ENCODE data around the gene PRICKLE2.

PRICKLE2 gene

DNA sequence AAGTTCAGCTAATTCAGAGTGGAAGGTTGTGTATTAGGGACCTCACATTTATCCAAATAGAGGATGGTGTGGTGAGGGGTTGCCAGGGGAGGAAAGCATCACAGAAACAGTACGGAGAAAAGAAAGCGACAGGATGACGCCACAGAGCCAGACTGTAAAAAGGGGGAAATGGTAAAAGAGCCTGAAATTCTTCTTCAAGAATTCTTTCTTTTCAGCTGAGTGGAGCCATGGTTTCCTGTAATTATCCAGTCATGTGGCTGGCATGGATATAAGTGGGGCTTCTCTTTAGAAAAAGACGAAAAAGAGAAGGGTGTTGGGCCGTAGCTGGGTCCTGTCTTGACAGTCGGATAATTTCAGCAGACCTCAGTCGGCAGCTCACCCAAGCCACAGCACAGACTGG, 177.5 kb downstream of the PRICKLE2 start:
- TF ChIP-seq, protein P1, sequence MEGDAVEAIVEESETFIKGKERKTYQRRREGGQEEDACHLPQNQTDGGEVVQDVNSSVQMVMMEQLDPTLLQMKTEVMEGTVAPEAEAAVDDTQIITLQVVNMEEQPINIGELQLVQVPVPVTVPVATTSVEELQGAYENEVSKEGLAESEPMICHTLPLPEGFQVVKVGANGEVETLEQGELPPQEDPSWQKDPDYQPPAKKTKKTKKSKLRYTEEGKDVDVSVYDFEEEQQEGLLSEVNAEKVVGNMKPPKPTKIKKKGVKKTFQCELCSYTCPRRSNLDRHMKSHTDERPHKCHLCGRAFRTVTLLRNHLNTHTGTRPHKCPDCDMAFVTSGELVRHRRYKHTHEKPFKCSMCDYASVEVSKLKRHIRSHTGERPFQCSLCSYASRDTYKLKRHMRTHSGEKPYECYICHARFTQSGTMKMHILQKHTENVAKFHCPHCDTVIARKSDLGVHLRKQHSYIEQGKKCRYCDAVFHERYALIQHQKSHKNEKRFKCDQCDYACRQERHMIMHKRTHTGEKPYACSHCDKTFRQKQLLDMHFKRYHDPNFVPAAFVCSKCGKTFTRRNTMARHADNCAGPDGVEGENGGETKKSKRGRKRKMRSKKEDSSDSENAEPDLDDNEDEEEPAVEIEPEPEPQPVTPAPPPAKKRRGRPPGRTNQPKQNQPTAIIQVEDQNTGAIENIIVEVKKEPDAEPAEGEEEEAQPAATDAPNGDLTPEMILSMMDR (IDR thresholded peaks at IDR 0.05; ENCODE audit: control insufficient read depth, extremely low read depth, insufficient read depth) = no peak
- no peak for DNase-seq (ENCODE audit: low read depth)
- no peak overlapping the region for H3K4me3 ChIP-seq (ENCODE audit: low read depth, low read length)

- H3K4me3 ChIP-seq (ENCODE audit: low read depth, low read length) = no peak overlapping the region
- DNase-seq (ENCODE audit: low read depth) = no peak
- TF ChIP-seq, protein P1 (IDR thresholded peaks at IDR 0.05; ENCODE audit: control insufficient read depth, extremely low read depth, insufficient read depth) = no peak
Measured at GRCh38 chr3:64046996-64047594, 178.2 kb downstream of the PRICKLE2 start.

DNA sequence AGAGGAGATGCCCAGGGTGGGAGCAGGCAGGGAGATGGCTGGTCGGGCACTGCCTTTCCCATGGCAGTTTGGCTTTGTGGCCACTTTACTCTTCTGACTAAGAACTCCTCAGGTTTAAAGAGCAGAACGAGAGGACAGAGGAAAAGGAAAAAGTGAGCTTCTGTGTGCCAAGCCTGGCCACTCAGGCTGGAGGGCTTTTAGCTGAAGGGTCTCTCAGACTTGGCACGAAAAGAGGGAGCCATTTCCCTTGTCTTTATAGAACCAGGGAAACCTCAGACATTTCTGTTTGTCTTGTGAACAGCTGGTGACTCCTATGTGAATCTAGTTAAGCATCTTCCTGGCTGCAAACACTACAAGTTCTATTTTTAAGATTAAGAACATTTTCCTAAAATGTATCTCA, 178.7 kb downstream of the PRICKLE2 start:
- no peak overlapping the region for H3K4me3 ChIP-seq (ENCODE audit: low read depth, low read length)
- TF ChIP-seq, protein P1 (IDR thresholded peaks at IDR 0.05; ENCODE audit: control insufficient read depth, extremely low read depth, insufficient read depth) = no peak
- no peak for DNase-seq (ENCODE audit: low read depth)

GRCh38 chr3:64042952-64043351, 182.3 kb downstream of the PRICKLE2 start:
- no peak overlapping the region for H3K4me3 ChIP-seq (ENCODE audit: low read depth, low read length)
- TF ChIP-seq, protein P1 (IDR thresholded peaks at IDR 0.05; ENCODE audit: control insufficient read depth, extremely low read depth, insufficient read depth) = no peak
- no peak for DNase-seq (ENCODE audit: low read depth)

Data from LNCaP clone FGC (cell line).